WTC11 (cell line): Measurements from ENCODE around the gene FCN3. TPM values are rescaled to one million over a fixed set of nuclear protein-coding genes. Genes with fewer than 3 reads are reported as not detected.

Experiments used
- ATAC-seq: fragments of 200-7000 bp; cut with Tn5 transposase; 2 replicates; pipeline ENCODE4 v1.10.0; 2021; ENCODE audit warnings: mild to moderate bottlenecking, moderate library complexity
- CTCF ChIA-PET: fragments of 300-600 bp; sonication (Branson Sonifier 250); formaldehyde crosslinking; loops from one replicate; lab custom pipeline; 2021; ENCODE audit warnings: antibody characterized with exemption; lab: Charles Lee
- POLR2A ChIA-PET: fragments of 350-600 bp; sonication (Branson Sonifier 250); formaldehyde crosslinking; loops from one replicate; lab custom pipeline; 2021; ENCODE audit warnings: antibody characterized with exemption; lab: Charles Lee
- DNase-seq: peaks from one replicate; pipeline ENCODE4 v3.0.0; 2021; ENCODE audit warnings: low spot score
- H3K27ac Mint-ChIP-seq: 2 replicates; pipeline ENCODE4 v1.8.0; 2021; ENCODE audit warnings: mixed read lengths
- H3K27me3 Mint-ChIP-seq: 2 replicates; pipeline ENCODE4 v1.8.0; 2021; ENCODE audit warnings: low read depth, mild to moderate bottlenecking, moderate library complexity, mixed read lengths
- H3K36me3 Mint-ChIP-seq: 2 replicates; pipeline ENCODE4 v1.8.0; 2021; ENCODE audit warnings: mixed read lengths
- H3K4me1 Mint-ChIP-seq: 2 replicates; pipeline ENCODE4 v1.8.0; 2022; ENCODE audit warnings: mixed read lengths
- H3K4me3 Mint-ChIP-seq: 2 replicates; pipeline ENCODE4 v1.8.0; 2021; ENCODE audit warnings: mild to moderate bottlenecking, moderate library complexity, mixed read lengths
- H3K9me3 Mint-ChIP-seq: 2 replicates; pipeline ENCODE4 v1.8.0; 2021; ENCODE audit warnings: mixed read lengths
- ATF2 ChIP-seq: sonication (generic); formaldehyde crosslinking; IDR thresholded peaks from 2 replicates; pipeline ENCODE4 v1.8.1; 2022; ENCODE audit warnings: low read depth, missing genetic modification reagents, borderline replicate concordance
- MXD4 ChIP-seq: fragments of 250-450 bp; sonication (Bioruptor Pico); IDR thresholded peaks from 2 replicates; pipeline ENCODE4 v1.8.0; 2021; ENCODE audit warnings: mild to moderate bottlenecking, moderate library complexity, borderline replicate concordance
- TCF7 ChIP-seq: sonication (generic); formaldehyde crosslinking; IDR thresholded peaks from 2 replicates; pipeline ENCODE4 v1.8.0; 2022; ENCODE audit warnings: mild to moderate bottlenecking, low read depth, missing genetic modification reagents, moderate library complexity
- ZBTB43 ChIP-seq: sonication (generic); formaldehyde crosslinking; IDR thresholded peaks from 2 replicates; pipeline ENCODE4 v1.8.1; 2023; ENCODE audit warnings: mild to moderate bottlenecking, missing genetic modification reagents
- ZNF232 ChIP-seq: sonication (generic); formaldehyde crosslinking; IDR thresholded peaks from 2 replicates; pipeline ENCODE4 v1.8.0; 2022; ENCODE audit warnings: mild to moderate bottlenecking, missing genetic modification reagents
- ZNF317 ChIP-seq: sonication (generic); formaldehyde crosslinking; IDR thresholded peaks from 2 replicates; pipeline ENCODE4 v1.8.1; 2023; ENCODE audit warnings: low read depth, mild to moderate bottlenecking, moderate library complexity, missing genetic modification reagents, borderline replicate concordance
- ZNF416 ChIP-seq: fragments of 250-450 bp; sonication (Bioruptor Pico); IDR thresholded peaks from 2 replicates; pipeline ENCODE4 v1.9.0; 2021; ENCODE audit warnings: mild to moderate bottlenecking, inconsistent platforms
- total RNA-seq: library from RNA; stranded (reverse); gene quantifications from 3 replicates; pipeline ENCODE4 v1.2.3, GENCODE V29; 2021
- TF ChIP-seq, protein P1 (sequence below): fragments of 200-600 bp; IDR thresholded peaks from 2 replicates; pipeline ENCODE4 v1.8.0; 2022; ENCODE audit warnings: antibody characterized with exemption
- TF ChIP-seq, protein P2 (sequence below): sonication (generic); formaldehyde crosslinking; IDR thresholded peaks from 2 replicates; pipeline ENCODE4 v1.8.1; 2022; ENCODE audit warnings: mild to moderate bottlenecking, moderate library complexity, missing genetic modification reagents
- TF ChIP-seq, protein P3 (sequence below): sonication (generic); formaldehyde crosslinking; IDR thresholded peaks from 2 replicates; pipeline ENCODE4 v1.8.0; 2022; ENCODE audit warnings: mild to moderate bottlenecking, missing genetic modification reagents
- TF ChIP-seq, protein P4 (sequence below): sonication (generic); formaldehyde crosslinking; IDR thresholded peaks from 2 replicates; pipeline ENCODE4 v1.8.0; 2023; ENCODE audit warnings: missing genetic modification reagents, mild to moderate bottlenecking, borderline replicate concordance
- TF ChIP-seq, protein P5 (sequence below): sonication (generic); formaldehyde crosslinking; IDR thresholded peaks from 2 replicates; pipeline ENCODE4 v1.8.1; 2022; ENCODE audit warnings: low read depth, mild to moderate bottlenecking, moderate library complexity, missing genetic modification reagents, borderline replicate concordance
- TF ChIP-seq, protein P6 (sequence below): fragments of 250-450 bp; sonication (Bioruptor Pico); IDR thresholded peaks from 2 replicates; pipeline ENCODE4 v1.8.0; 2021; ENCODE audit warnings: mild to moderate bottlenecking

FCN3 gene
- total RNA-seq, 1 experiment from 2014 or later = 0.98 TPM

DNA sequence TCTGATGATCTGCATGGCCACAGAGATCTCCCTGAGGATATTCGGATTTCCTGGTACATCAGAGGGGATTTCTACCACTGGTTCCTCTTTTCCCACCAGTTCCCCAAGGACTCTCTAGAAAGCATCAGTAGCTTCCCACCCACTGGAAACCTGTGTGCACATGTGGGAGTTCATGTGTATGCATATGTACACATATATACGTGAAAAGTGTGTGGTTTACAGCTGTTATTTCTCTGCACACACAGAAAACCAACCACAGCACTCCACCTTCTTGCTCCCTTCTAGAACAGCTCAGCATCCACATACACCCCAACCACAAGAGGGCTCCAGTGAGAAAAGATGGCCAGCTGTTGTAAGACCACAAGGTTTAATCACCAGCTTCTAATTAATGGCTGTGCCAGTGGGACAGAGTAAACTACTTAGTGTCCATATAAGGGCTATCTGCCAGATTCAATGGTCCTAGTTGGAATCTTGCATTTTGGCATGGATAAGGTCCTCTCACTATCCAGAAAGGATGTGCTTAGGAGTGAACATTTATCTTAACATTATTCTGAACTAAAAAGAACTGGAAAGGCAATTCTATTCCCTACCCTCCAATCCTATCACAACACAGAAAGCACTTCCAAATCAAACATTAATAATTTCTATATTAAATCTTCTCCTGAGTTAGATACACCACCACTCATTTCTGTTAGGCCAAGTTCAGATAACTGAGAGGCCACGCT, 41.9 kb upstream of the FCN3 start:
- CTCF ChIA-PET = interaction anchor here (0.6 to 4.3 kb wide), 53 partner anchors 9 to 449 kb away, joined by 3 to 67 read pairs (median 4); partner anchors contain the start of genes AHDC1, MAP3K6 and WASF2
- POLR2A ChIA-PET = interaction anchor here (0.6 to 1.1 kb wide), 5 partner anchors 11 to 913 kb away, joined by 3 to 7 read pairs (median 4); no protein-coding TSS in a partner anchor
- ATAC-seq (peak; percentile 67), DNase-seq (no peak)
- peaks cover 41% of the 10 kb centered on the region for H3K4me1 Mint-ChIP-seq
- H3K27me3 Mint-ChIP-seq = no peaks in the 10 kb centered on the region
- TF ChIP-seq, protein P1, sequence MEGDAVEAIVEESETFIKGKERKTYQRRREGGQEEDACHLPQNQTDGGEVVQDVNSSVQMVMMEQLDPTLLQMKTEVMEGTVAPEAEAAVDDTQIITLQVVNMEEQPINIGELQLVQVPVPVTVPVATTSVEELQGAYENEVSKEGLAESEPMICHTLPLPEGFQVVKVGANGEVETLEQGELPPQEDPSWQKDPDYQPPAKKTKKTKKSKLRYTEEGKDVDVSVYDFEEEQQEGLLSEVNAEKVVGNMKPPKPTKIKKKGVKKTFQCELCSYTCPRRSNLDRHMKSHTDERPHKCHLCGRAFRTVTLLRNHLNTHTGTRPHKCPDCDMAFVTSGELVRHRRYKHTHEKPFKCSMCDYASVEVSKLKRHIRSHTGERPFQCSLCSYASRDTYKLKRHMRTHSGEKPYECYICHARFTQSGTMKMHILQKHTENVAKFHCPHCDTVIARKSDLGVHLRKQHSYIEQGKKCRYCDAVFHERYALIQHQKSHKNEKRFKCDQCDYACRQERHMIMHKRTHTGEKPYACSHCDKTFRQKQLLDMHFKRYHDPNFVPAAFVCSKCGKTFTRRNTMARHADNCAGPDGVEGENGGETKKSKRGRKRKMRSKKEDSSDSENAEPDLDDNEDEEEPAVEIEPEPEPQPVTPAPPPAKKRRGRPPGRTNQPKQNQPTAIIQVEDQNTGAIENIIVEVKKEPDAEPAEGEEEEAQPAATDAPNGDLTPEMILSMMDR = 0 out of 2 replicates have a peak, but pooled peaks have one; percentile 1
- TF ChIP-seq, protein P2, sequence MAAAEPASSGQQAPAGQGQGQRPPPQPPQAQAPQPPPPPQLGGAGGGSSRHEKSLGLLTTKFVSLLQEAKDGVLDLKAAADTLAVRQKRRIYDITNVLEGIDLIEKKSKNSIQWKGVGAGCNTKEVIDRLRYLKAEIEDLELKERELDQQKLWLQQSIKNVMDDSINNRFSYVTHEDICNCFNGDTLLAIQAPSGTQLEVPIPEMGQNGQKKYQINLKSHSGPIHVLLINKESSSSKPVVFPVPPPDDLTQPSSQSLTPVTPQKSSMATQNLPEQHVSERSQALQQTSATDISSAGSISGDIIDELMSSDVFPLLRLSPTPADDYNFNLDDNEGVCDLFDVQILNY (CRISPR knock-in tag) = no peak
- TF ChIP-seq, protein P3, sequence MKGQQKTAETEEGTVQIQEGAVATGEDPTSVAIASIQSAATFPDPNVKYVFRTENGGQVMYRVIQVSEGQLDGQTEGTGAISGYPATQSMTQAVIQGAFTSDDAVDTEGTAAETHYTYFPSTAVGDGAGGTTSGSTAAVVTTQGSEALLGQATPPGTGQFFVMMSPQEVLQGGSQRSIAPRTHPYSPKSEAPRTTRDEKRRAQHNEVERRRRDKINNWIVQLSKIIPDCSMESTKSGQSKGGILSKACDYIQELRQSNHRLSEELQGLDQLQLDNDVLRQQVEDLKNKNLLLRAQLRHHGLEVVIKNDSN (CRISPR knock-in tag) = no peak
- H3K4me3 Mint-ChIP-seq = no peak overlapping the region
- H3K36me3 Mint-ChIP-seq = peaks cover 60% of the 10 kb centered on the region
- peak overlapping the region; percentile 50; the same call in 1 of the 2 replicates for H3K27ac Mint-ChIP-seq
- H3K9me3 Mint-ChIP-seq = no peaks in the 10 kb centered on the region

DNA sequence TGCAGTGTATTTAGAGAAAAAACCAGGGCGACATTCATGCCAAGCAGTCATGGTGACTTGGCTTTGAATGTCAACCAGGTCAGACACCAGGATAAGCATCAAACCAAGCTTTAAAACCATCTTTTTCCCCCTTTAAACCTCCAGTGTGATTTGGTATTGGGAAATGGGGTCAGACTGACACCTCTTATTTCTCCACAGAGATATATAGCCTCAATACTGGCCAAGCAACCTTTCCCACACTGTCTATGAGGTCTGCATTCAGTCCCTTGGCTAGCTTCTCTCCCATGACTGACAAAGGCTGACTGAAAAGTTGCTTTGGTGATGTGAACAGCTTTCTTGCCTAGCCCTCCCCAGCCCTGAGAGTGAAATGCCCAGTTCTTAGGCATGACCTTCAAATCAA, 39.5 kb upstream of the FCN3 start:
- H3K4me1 Mint-ChIP-seq = peaks cover 21% of the 10 kb centered on the region
- ATAC-seq (no peak), DNase-seq (no peak)
- ChIA-PET POLR2A (no interaction called here), CTCF (no interaction called here)
- H3K9me3 Mint-ChIP-seq = no peaks in the 10 kb centered on the region
- no peaks in the 10 kb centered on the region for H3K27me3 Mint-ChIP-seq
- H3K36me3 Mint-ChIP-seq = peaks cover 79% of the 10 kb centered on the region
- H3K4me3 Mint-ChIP-seq = no peak overlapping the region
- no peak overlapping the region for H3K27ac Mint-ChIP-seq
- TF ChIP-seq MXD4 (CRISPR knock-in tag) = no peak
- no peak for TF ChIP-seq ZNF416 (CRISPR knock-in tag)
- TF ChIP-seq, protein P4, sequence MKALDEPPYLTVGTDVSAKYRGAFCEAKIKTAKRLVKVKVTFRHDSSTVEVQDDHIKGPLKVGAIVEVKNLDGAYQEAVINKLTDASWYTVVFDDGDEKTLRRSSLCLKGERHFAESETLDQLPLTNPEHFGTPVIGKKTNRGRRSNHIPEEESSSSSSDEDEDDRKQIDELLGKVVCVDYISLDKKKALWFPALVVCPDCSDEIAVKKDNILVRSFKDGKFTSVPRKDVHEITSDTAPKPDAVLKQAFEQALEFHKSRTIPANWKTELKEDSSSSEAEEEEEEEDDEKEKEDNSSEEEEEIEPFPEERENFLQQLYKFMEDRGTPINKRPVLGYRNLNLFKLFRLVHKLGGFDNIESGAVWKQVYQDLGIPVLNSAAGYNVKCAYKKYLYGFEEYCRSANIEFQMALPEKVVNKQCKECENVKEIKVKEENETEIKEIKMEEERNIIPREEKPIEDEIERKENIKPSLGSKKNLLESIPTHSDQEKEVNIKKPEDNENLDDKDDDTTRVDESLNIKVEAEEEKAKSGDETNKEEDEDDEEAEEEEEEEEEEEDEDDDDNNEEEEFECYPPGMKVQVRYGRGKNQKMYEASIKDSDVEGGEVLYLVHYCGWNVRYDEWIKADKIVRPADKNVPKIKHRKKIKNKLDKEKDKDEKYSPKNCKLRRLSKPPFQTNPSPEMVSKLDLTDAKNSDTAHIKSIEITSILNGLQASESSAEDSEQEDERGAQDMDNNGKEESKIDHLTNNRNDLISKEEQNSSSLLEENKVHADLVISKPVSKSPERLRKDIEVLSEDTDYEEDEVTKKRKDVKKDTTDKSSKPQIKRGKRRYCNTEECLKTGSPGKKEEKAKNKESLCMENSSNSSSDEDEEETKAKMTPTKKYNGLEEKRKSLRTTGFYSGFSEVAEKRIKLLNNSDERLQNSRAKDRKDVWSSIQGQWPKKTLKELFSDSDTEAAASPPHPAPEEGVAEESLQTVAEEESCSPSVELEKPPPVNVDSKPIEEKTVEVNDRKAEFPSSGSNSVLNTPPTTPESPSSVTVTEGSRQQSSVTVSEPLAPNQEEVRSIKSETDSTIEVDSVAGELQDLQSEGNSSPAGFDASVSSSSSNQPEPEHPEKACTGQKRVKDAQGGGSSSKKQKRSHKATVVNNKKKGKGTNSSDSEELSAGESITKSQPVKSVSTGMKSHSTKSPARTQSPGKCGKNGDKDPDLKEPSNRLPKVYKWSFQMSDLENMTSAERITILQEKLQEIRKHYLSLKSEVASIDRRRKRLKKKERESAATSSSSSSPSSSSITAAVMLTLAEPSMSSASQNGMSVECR = no peak
- TF ChIP-seq ZNF317 (CRISPR knock-in tag) = no peak

- ChIA-PET CTCF (no interaction called here), POLR2A (no interaction called here)
- ATAC-seq = no peak
- H3K27me3 Mint-ChIP-seq = no peaks in the 10 kb centered on the region
- no peak overlapping the region for H3K27ac Mint-ChIP-seq
- DNase-seq = no peak
- peaks cover 10% of the 10 kb centered on the region for H3K4me1 Mint-ChIP-seq
- H3K9me3 Mint-ChIP-seq = no peaks in the 10 kb centered on the region
- H3K4me3 Mint-ChIP-seq = no peak overlapping the region
- TF ChIP-seq TCF7 (CRISPR knock-in tag) = no peak
- TF ChIP-seq ATF2 (CRISPR knock-in tag) = no peak
- TF ChIP-seq ZNF232 (CRISPR knock-in tag) = no peak
- TF ChIP-seq, protein P5, sequence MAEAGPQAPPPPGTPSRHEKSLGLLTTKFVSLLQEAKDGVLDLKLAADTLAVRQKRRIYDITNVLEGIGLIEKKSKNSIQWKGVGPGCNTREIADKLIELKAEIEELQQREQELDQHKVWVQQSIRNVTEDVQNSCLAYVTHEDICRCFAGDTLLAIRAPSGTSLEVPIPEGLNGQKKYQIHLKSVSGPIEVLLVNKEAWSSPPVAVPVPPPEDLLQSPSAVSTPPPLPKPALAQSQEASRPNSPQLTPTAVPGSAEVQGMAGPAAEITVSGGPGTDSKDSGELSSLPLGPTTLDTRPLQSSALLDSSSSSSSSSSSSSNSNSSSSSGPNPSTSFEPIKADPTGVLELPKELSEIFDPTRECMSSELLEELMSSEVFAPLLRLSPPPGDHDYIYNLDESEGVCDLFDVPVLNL (CRISPR knock-in tag) = 0 out of 2 replicates have a peak, but pooled peaks have one; percentile 26
- TF ChIP-seq, protein P6, sequence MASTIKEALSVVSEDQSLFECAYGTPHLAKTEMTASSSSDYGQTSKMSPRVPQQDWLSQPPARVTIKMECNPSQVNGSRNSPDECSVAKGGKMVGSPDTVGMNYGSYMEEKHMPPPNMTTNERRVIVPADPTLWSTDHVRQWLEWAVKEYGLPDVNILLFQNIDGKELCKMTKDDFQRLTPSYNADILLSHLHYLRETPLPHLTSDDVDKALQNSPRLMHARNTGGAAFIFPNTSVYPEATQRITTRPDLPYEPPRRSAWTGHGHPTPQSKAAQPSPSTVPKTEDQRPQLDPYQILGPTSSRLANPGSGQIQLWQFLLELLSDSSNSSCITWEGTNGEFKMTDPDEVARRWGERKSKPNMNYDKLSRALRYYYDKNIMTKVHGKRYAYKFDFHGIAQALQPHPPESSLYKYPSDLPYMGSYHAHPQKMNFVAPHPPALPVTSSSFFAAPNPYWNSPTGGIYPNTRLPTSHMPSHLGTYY (CRISPR knock-in tag) = no peak
- TF ChIP-seq ZBTB43 (CRISPR knock-in tag) = no peak
- peaks cover 83% of the 10 kb centered on the region for H3K36me3 Mint-ChIP-seq
Measured at GRCh38 chr1:27413004-27413403, 38.4 kb upstream of the FCN3 start.
